Liver (tissue), 3 donors: ENCODE measurements around the gene LIN9.

Experiments used
- MAX ChIP-seq: IDR thresholded peaks from 2 replicates; pipeline ENCODE4 v1.6.1; 2016; ENCODE audit warnings: antibody characterized with exemption
- REST ChIP-seq: IDR thresholded peaks from 2 replicates; pipeline ENCODE4 v1.6.1; 2016; ENCODE audit warnings: antibody characterized with exemption, mild to moderate bottlenecking
- SP1 ChIP-seq: IDR thresholded peaks from 2 replicates; pipeline ENCODE4 v1.6.1; 2018; ENCODE audit warnings: antibody characterized with exemption, mild to moderate bottlenecking
- YY1 ChIP-seq: IDR thresholded peaks from 2 replicates; pipeline ENCODE4 v1.6.1; 2016; ENCODE audit warnings: antibody characterized with exemption, mild to moderate bottlenecking
- TF ChIP-seq, protein P1 (sequence below): fragments of 150-350 bp; IDR thresholded peaks from 2 replicates; pipeline ENCODE4 v1.5.1; 2017; ENCODE audit warnings: improper control_type of control experiment, low read depth, low read length; ENCODE audit not compliant: missing input control
- TF ChIP-seq, protein P2 (sequence below): IDR thresholded peaks from 2 replicates; pipeline ENCODE4 v1.6.1; 2016; ENCODE audit warnings: antibody characterized with exemption
- donor health status: healthy.
- donor health status: healthy.

DNA sequence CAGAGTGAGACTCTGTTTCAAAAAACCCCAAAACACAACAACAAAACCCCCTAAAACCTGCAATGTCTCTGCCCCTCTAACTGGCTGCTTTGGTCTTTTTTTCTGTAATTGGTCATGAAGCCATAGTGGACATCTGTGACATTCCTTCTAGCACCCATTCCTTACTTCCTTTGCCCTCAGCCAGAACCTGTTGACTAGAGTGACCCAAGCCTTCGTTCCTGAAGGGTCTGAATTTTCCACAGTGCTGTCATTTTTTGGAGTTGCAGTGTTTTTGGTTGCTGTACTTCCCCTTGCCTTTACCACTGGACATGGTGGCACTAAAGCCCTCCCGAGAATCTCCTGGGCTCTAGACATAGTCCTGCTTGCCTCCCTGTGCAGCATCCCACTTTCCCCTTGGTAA lies 48.5 kb upstream of the LIN9 start:
- TF ChIP-seq, protein P1, sequence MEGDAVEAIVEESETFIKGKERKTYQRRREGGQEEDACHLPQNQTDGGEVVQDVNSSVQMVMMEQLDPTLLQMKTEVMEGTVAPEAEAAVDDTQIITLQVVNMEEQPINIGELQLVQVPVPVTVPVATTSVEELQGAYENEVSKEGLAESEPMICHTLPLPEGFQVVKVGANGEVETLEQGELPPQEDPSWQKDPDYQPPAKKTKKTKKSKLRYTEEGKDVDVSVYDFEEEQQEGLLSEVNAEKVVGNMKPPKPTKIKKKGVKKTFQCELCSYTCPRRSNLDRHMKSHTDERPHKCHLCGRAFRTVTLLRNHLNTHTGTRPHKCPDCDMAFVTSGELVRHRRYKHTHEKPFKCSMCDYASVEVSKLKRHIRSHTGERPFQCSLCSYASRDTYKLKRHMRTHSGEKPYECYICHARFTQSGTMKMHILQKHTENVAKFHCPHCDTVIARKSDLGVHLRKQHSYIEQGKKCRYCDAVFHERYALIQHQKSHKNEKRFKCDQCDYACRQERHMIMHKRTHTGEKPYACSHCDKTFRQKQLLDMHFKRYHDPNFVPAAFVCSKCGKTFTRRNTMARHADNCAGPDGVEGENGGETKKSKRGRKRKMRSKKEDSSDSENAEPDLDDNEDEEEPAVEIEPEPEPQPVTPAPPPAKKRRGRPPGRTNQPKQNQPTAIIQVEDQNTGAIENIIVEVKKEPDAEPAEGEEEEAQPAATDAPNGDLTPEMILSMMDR: no peak
- TF ChIP-seq YY1: no peak
- TF ChIP-seq SP1: no peak
- TF ChIP-seq REST: no peak
- TF ChIP-seq, protein P2, sequence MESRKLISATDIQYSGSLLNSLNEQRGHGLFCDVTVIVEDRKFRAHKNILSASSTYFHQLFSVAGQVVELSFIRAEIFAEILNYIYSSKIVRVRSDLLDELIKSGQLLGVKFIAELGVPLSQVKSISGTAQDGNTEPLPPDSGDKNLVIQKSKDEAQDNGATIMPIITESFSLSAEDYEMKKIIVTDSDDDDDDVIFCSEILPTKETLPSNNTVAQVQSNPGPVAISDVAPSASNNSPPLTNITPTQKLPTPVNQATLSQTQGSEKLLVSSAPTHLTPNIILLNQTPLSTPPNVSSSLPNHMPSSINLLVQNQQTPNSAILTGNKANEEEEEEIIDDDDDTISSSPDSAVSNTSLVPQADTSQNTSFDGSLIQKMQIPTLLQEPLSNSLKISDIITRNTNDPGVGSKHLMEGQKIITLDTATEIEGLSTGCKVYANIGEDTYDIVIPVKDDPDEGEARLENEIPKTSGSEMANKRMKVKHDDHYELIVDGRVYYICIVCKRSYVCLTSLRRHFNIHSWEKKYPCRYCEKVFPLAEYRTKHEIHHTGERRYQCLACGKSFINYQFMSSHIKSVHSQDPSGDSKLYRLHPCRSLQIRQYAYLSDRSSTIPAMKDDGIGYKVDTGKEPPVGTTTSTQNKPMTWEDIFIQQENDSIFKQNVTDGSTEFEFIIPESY: no peak
- no peak for TF ChIP-seq MAX
